ENCODE results near the gene C4B. TPM values are rescaled to one million over a fixed set of nuclear protein-coding genes. Genes with fewer than 3 reads are reported as not detected.
"Not testable (repeated sequence)": the region's sequence is repeated elsewhere in the genome, so short reads cannot be mapped to it uniquely, and the experiment has no call there.

C4B gene
- total RNA-seq, 1 experiment from 2014 or later = 7.7 TPM

DNA sequence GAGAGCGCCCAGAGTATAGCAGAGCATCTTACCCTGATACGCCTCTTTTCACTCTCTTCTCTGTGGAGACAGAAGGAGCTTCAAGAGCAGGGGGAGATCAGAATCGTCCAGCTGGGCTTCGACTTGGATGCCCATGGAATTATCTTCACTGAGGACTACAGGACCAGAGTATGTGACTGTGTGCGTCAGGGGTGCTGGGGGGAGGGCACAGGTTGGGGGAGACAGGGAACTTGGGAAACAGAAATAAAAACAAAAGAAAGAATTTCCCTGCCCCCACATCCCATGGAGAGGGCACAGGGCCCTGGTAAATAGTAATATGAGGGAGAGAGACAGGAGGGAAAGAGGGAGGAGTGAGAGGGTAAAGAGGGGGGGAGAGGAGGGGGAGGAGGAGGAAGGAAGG lies 35.8 kb upstream of the C4B start:
- Mint-ChIP-seq H3K9me3 (ENCODE audit: unreplicated experiment) (no peaks in the 10 kb centered on the region), H3K36me3 (ENCODE audit: insufficient read depth, unreplicated experiment) (peaks cover 14% of the 10 kb centered on the region), H3K4me3 (ENCODE audit: unreplicated experiment) (no peak overlapping the region), H3K27me3 (ENCODE audit: insufficient read depth, unreplicated experiment) (no peaks in the 10 kb centered on the region), H3K4me1 (ENCODE audit: insufficient read depth, unreplicated experiment) (no peaks in the 10 kb centered on the region), H3K27ac (ENCODE audit: low read depth, unreplicated experiment) (no peak overlapping the region)
- POLR2A ChIA-PET = no interaction called here
- intact Hi-C loops (cut with micrococcal nuclease) = loop anchor here (10.0 kb wide), 1 partner anchor 176 kb away; the partner anchor contains the start of genes PPT2 and PRRT1
- CTCF ChIA-PET = interaction anchor here (0.6 kb wide), 1 partner anchor 142 kb away, joined by 3 read pairs; no protein-coding TSS in a partner anchor
- BruUV-seq (replicated peaks) = no TSS peak
- no peak for DNase-seq (ENCODE audit: unreplicated experiment)
- TF ChIP-seq CTCF (IDR thresholded peaks at IDR 0.05; ENCODE audit: unreplicated experiment) = no peak

GRCh38 chr6:31979238-31979898 lies 35.2 kb upstream of the C4B start:
- POLR2A ChIA-PET = interaction anchor here (0.6 kb wide), 1 partner anchor 216 kb away, joined by 3 read pairs; no protein-coding TSS in a partner anchor
- intact Hi-C loops (cut with micrococcal nuclease) = loop anchor here (10.0 kb wide), 1 partner anchor 175 kb away; the partner anchor contains the start of genes PPT2 and PRRT1

GRCh38 chr6:31980195-31980876 lies 34.3 kb upstream of the C4B start:
- H3K27me3 Mint-ChIP-seq (ENCODE audit: insufficient read depth, unreplicated experiment); H3K4me1 Mint-ChIP-seq (ENCODE audit: insufficient read depth, unreplicated experiment); BruUV-seq (replicated peaks); intact Hi-C loops (cut with micrococcal nuclease); H3K4me3 Mint-ChIP-seq (ENCODE audit: unreplicated experiment); DNase-seq (ENCODE audit: unreplicated experiment); H3K36me3 Mint-ChIP-seq (ENCODE audit: insufficient read depth, unreplicated experiment); H3K9me3 Mint-ChIP-seq (ENCODE audit: unreplicated experiment): not testable (repeated sequence)
- CTCF ChIA-PET = interaction anchor here (0.6 kb wide), 1 partner anchor 10 kb away, joined by 3 read pairs; no protein-coding TSS in a partner anchor
- POLR2A ChIA-PET = interaction anchor here (0.5 to 1.0 kb wide), 2 partner anchors 21 to 133 kb away, joined by 3 read pairs; partner anchors contain the start of gene SKIC2
- H3K27ac Mint-ChIP-seq (ENCODE audit: low read depth, unreplicated experiment) = peak overlapping the region; percentile 6

More at GRCh38 chr6:31979238-31979898, 35.2 kb upstream of the C4B start:
- DNase-seq (ENCODE audit: unreplicated experiment) = no peak
- H3K9me3 Mint-ChIP-seq (ENCODE audit: unreplicated experiment) = no peaks in the 10 kb centered on the region
- H3K27me3 Mint-ChIP-seq (ENCODE audit: insufficient read depth, unreplicated experiment) = no peaks in the 10 kb centered on the region
- peaks cover 13% of the 10 kb centered on the region for H3K36me3 Mint-ChIP-seq (ENCODE audit: insufficient read depth, unreplicated experiment)
- CTCF ChIA-PET = interaction anchor here (0.6 to 0.7 kb wide), 3 partner anchors 9 to 142 kb away, joined by 3 to 4 read pairs (median 3); no protein-coding TSS in a partner anchor
- H3K27ac Mint-ChIP-seq (ENCODE audit: low read depth, unreplicated experiment) = peak overlapping the region; percentile 6
- no peak overlapping the region for H3K4me3 Mint-ChIP-seq (ENCODE audit: unreplicated experiment)
- H3K4me1 Mint-ChIP-seq (ENCODE audit: insufficient read depth, unreplicated experiment) = no peaks in the 10 kb centered on the region
- no TSS peak for BruUV-seq (replicated peaks)
- no peak for TF ChIP-seq CTCF (IDR thresholded peaks at IDR 0.05; ENCODE audit: unreplicated experiment)

- H3K27me3 Mint-ChIP-seq (ENCODE audit: insufficient read depth, unreplicated experiment); H3K27ac Mint-ChIP-seq (ENCODE audit: low read depth, unreplicated experiment); H3K36me3 Mint-ChIP-seq (ENCODE audit: insufficient read depth, unreplicated experiment); DNase-seq (ENCODE audit: unreplicated experiment); H3K9me3 Mint-ChIP-seq (ENCODE audit: unreplicated experiment); CTCF ChIA-PET; BruUV-seq (replicated peaks); H3K4me1 Mint-ChIP-seq (ENCODE audit: insufficient read depth, unreplicated experiment); intact Hi-C loops (cut with micrococcal nuclease); H3K4me3 Mint-ChIP-seq (ENCODE audit: unreplicated experiment): not testable (repeated sequence)
- POLR2A ChIA-PET = interaction anchor here (1.0 kb wide), 1 partner anchor 22 kb away, joined by 3 read pairs; the partner anchor contains the start of gene SKIC2
Observed at GRCh38 chr6:31980998-31981397, 33.6 kb upstream of the C4B start.

GRCh38 chr6:31981744-31982143 lies 32.9 kb upstream of the C4B start, which contains the start of gene C4A:
C4A (plus strand) TSS chr6:31982057; CDS start chr6:31982108, 51 bp downstream.
- BruUV-seq (replicated peaks); H3K9me3 Mint-ChIP-seq (ENCODE audit: unreplicated experiment); H3K4me3 Mint-ChIP-seq (ENCODE audit: unreplicated experiment); H3K36me3 Mint-ChIP-seq (ENCODE audit: insufficient read depth, unreplicated experiment); CTCF ChIA-PET; H3K27me3 Mint-ChIP-seq (ENCODE audit: insufficient read depth, unreplicated experiment); H3K4me1 Mint-ChIP-seq (ENCODE audit: insufficient read depth, unreplicated experiment); H3K27ac Mint-ChIP-seq (ENCODE audit: low read depth, unreplicated experiment); DNase-seq (ENCODE audit: unreplicated experiment); POLR2A ChIA-PET; intact Hi-C loops (cut with micrococcal nuclease): not testable (repeated sequence)

- DNase-seq (ENCODE audit: unreplicated experiment); POLR2A ChIA-PET; H3K27me3 Mint-ChIP-seq (ENCODE audit: insufficient read depth, unreplicated experiment); H3K27ac Mint-ChIP-seq (ENCODE audit: low read depth, unreplicated experiment); CTCF ChIA-PET; H3K9me3 Mint-ChIP-seq (ENCODE audit: unreplicated experiment); intact Hi-C loops (cut with micrococcal nuclease); BruUV-seq (replicated peaks); H3K4me3 Mint-ChIP-seq (ENCODE audit: unreplicated experiment); H3K4me1 Mint-ChIP-seq (ENCODE audit: insufficient read depth, unreplicated experiment); H3K36me3 Mint-ChIP-seq (ENCODE audit: insufficient read depth, unreplicated experiment): not testable (repeated sequence)
Observed at GRCh38 chr6:31989363-31989762, 25.2 kb upstream of the C4B start.

DNA sequence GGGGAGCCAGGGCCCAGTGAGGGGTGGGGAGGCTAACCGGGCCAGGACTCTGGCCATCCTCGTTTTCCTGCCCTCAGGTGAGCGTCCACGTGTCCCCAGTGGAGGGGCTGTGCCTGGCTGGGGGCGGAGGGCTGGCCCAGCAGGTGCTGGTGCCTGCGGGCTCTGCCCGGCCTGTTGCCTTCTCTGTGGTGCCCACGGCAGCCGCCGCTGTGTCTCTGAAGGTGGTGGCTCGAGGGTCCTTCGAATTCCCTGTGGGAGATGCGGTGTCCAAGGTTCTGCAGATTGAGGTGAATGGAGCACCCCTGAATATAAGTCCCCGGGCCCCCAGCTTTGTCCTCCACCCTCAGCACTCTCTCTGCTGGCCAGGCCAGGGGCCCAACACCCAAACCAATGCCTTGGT lies 20.2 kb upstream of the C4B start:
- DNase-seq (ENCODE audit: unreplicated experiment); H3K4me3 Mint-ChIP-seq (ENCODE audit: unreplicated experiment); H3K27me3 Mint-ChIP-seq (ENCODE audit: insufficient read depth, unreplicated experiment); H3K27ac Mint-ChIP-seq (ENCODE audit: low read depth, unreplicated experiment); POLR2A ChIA-PET; H3K36me3 Mint-ChIP-seq (ENCODE audit: insufficient read depth, unreplicated experiment); H3K9me3 Mint-ChIP-seq (ENCODE audit: unreplicated experiment); intact Hi-C loops (cut with micrococcal nuclease); H3K4me1 Mint-ChIP-seq (ENCODE audit: insufficient read depth, unreplicated experiment); CTCF ChIA-PET; BruUV-seq (replicated peaks): not testable (repeated sequence)
